Measurements from ENCODE around the gene RELN.

DNA sequence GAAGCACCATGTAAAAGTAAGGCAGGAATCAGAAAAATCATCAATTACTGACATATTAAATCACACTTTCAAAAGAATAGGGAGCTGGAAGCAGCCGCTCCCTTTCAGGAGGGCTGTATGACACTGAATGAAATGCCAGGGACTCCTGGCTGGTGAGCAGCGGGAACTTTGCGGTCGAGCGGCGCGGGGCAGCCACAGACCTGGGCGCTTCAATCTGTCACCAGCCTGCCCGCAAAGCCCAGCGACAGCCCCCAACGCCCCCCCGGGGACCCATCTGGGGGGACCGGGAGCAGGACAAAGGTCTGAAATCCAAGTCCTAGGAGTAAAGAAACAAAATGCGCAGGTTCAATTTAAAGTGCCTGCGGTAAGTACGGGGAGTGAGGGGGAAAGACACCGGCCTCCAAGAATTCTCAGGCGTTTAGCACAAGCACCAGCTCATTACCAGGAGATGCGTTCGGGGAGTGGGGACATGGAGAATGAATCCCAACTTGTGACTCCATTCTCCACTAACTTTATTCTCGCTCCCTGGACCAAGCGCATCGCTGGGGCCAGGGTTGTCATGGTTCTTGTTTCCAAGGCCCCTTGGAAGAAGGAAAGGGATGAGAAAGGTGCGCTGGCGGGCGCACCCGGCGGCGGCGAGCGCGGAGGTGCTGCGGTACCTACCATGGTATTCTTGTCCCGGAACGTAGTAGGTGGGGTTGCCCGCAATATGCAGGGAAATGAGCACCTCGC, 824 bp downstream of the RELN start:
- no peak for TF ChIP-seq POLR2A (IDR thresholded peaks at IDR 0.05)
- no peak for TF ChIP-seq POLR2AphosphoS5 (IDR thresholded peaks at IDR 0.05)
- TF ChIP-seq, protein P1, sequence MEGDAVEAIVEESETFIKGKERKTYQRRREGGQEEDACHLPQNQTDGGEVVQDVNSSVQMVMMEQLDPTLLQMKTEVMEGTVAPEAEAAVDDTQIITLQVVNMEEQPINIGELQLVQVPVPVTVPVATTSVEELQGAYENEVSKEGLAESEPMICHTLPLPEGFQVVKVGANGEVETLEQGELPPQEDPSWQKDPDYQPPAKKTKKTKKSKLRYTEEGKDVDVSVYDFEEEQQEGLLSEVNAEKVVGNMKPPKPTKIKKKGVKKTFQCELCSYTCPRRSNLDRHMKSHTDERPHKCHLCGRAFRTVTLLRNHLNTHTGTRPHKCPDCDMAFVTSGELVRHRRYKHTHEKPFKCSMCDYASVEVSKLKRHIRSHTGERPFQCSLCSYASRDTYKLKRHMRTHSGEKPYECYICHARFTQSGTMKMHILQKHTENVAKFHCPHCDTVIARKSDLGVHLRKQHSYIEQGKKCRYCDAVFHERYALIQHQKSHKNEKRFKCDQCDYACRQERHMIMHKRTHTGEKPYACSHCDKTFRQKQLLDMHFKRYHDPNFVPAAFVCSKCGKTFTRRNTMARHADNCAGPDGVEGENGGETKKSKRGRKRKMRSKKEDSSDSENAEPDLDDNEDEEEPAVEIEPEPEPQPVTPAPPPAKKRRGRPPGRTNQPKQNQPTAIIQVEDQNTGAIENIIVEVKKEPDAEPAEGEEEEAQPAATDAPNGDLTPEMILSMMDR (IDR thresholded peaks at IDR 0.05), result no peak
